Erythroblast (primary cell): ENCODE results near the gene PGLYRP3.

Experiments used
- GATA1 ChIP-seq: IDR thresholded peaks from 2 replicates; pipeline ENCODE4 v1.6.1; 2011; ENCODE audit warnings: low read depth, mild to moderate bottlenecking, control low read depth, low read length, moderate library complexity
- POLR2A ChIP-seq: IDR thresholded peaks from 2 replicates; pipeline ENCODE4 v1.6.1; 2011; ENCODE audit warnings: mild to moderate bottlenecking, low read length

- TF ChIP-seq POLR2A (no peak), GATA1 (no peak)
Observed at GRCh38 chr1:153291514-153291913, 21.2 kb downstream of the PGLYRP3 start.
